Measurements from ENCODE around the gene GPN2. TPM values are rescaled to one million over a fixed set of nuclear protein-coding genes. Genes with fewer than 3 reads are reported as not detected.

Gene GPN2
- polyA plus RNA-seq, 2 of the 4 experiments (the other 2 are of a cell fraction), result 16.9 to 18.1 TPM

DNA sequence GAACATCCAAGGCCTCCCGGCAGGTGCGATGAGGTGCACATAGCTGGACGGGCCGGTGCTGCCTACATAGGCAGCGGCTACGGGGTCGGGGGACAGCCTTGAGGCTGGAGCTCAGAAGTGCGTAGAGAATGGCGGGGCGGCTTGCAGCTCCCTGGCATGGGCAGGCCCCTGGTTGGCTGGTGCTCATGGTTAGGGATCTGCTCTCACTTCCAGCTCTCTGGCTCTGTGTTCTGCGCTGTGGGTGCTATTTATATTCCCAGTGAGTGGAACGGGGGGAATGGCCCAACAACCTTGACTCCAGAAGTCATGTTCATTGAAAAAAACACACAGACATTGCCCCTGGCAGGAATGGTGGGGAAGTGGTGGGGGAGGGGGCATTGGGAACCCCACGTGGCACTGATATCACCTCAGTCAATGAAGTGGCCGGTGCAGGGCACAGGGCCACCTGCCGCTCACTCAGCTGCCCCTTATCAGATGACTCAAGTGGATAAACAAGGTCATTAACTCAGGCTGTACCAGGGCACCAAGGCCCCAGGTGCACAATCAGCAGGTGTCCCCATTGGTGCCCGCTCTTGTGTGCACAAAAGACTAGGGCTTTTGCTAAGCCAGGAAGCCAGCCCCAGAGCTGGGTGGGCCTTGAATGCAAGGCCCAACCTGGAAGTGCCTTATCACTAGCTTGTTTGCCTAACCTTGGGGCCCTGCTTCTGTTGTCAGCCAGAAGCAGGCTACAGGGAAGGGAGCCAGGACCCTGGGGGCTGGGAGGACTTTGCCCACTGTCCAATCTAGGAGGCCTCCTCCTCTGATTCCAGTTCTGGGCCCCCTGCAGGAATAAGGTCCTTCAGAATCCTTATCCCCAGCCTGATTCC is 23.9 kb upstream of the GPN2 start, which contains the start of gene NR0B2:
Gene NR0B2 (minus strand): TSS at position 222 of the 866 bp plus-strand sequence. CDS start 35 bp downstream, at position 187.
- Histone ChIP-seq H3K4me3 (no peak within 1 kb of the TSS), H3K4me1 (peaks cover 22% of the 10 kb centered on the region), H3K4me2 (peak within 1 kb of the TSS; percentile 34), H3K9me3 (no peaks in the 10 kb centered on the region), H3K27ac (peak within 1 kb of the TSS; percentile 45 to 62; a peak in 5 of 6 replicates)
- ChIA-PET CTCF (interaction anchor here (0.8 to 1.1 kb wide), 3 partner anchors 12 to 82 kb away, joined by 3 read pairs; no protein-coding TSS in a partner anchor), POLR2A (no interaction called here)
- no peak for TF ChIP-seq HOXB5 (CRISPR knock-in tag; IDR thresholded peaks at IDR 0.05)
- TF ChIP-seq MYC (IDR thresholded peaks at IDR 0.05; ENCODE audit: borderline replicate concordance, low read length), result no peak
- no peak for TF ChIP-seq CEBPB (IDR thresholded peaks at IDR 0.05)
- no peak for TF ChIP-seq ZC3H11A (IDR thresholded peaks at IDR 0.05)
- TF ChIP-seq CTCF (IDR thresholded peaks at IDR 0.05), result no peak
- no peak for TF ChIP-seq TP53 (CRISPR knock-in tag; IDR thresholded peaks at IDR 0.05)
- no peak for TF ChIP-seq ZFP36 (IDR thresholded peaks at IDR 0.05; ENCODE audit: borderline replicate concordance, partially characterized antibody)
- TF ChIP-seq CHD4 (IDR thresholded peaks at IDR 0.05; ENCODE audit: borderline replicate concordance), result no peak
- TF ChIP-seq HEYL (CRISPR knock-in tag; IDR thresholded peaks at IDR 0.05), result no peak
- TF ChIP-seq ZNF302 (CRISPR knock-in tag; IDR thresholded peaks at IDR 0.05), result no peak
- TF ChIP-seq JUN (IDR thresholded peaks at IDR 0.05), result no peak
- TF ChIP-seq JUNB (IDR thresholded peaks at IDR 0.05), result no peak
- no peak for TF ChIP-seq KDM1A (IDR thresholded peaks at IDR 0.05; ENCODE audit: low read depth)
- no peak for TF ChIP-seq RAD21 (conservative IDR thresholded peaks at IDR 0.05 in 1 of 2, IDR thresholded peaks at IDR 0.05 in 1 of 2)
- no peak for TF ChIP-seq ZSCAN20 (CRISPR knock-in tag; IDR thresholded peaks at IDR 0.05)
- TF ChIP-seq TFCP2L1 (CRISPR knock-in tag; IDR thresholded peaks at IDR 0.05), result no peak
- TF ChIP-seq GATA3 (IDR thresholded peaks at IDR 0.05; ENCODE audit: borderline replicate concordance), result no peak
- TF ChIP-seq, protein P1, sequence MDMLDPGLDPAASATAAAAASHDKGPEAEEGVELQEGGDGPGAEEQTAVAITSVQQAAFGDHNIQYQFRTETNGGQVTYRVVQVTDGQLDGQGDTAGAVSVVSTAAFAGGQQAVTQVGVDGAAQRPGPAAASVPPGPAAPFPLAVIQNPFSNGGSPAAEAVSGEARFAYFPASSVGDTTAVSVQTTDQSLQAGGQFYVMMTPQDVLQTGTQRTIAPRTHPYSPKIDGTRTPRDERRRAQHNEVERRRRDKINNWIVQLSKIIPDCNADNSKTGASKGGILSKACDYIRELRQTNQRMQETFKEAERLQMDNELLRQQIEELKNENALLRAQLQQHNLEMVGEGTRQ (IDR thresholded peaks at IDR 0.05), result no peak
- no peak for TF ChIP-seq CHD2 (IDR thresholded peaks at IDR 0.05; ENCODE audit: low read length, partially characterized antibody)
- no peak for TF ChIP-seq SMC3 (IDR thresholded peaks at IDR 0.05)
- DNase-seq (ENCODE audit: low read depth in 1 of 2, low spot score in 1 of 2) (peak in 1 of 2 experiments; percentile 20), ATAC-seq (peak in 1 of 2 experiments; percentile 53; a peak in 3 of 6 replicates), FAIRE-seq (no peak)
- WGBS (ENCODE audit: missing lambda C conversion rate), result 63% methylated on average over 13 of the region's 16 CpGs

DNA sequence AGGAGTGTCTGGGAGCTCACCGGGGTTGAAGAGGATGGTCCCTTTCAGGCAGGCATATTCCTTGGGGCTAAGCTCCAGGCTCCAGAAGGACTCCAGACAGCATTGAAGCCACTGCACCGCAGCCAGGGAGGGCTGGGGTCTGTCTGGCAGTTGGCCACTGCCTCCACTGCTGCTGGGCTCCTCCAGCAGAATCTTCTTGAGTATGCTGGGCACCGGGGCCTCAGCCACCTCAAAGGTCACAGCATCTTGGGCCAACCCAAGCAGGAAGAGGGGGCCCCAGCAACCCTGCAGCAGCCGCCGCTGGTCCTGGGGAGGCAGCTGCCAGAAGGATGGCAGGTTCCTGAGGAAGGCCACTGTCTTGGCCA is 23.3 kb upstream of the GPN2 start:
- H3K4me3 ChIP-seq, result no peak overlapping the region
- DNase-seq (ENCODE audit: low read depth in 1 of 2, low spot score in 1 of 2) (no peak), FAIRE-seq (no peak), ATAC-seq (no peak)
- H3K27ac ChIP-seq, result peak overlapping the region in 1 of 2 experiments; percentile 62; a peak in 2 of 6 replicates
- ChIA-PET POLR2A (no interaction called here), CTCF (interaction anchor here (0.8 to 0.9 kb wide), 2 partner anchors 35 to 83 kb away, joined by 3 read pairs; no protein-coding TSS in a partner anchor)
- TF ChIP-seq BHLHE40 (IDR thresholded peaks at IDR 0.05; ENCODE audit: low read depth, low read length) (no peak), ZC3H11A (IDR thresholded peaks at IDR 0.05) (no peak), ZFP36 (IDR thresholded peaks at IDR 0.05; ENCODE audit: borderline replicate concordance, partially characterized antibody) (no peak), KDM1A (IDR thresholded peaks at IDR 0.05; ENCODE audit: low read depth) (no peak), MAZ (IDR thresholded peaks at IDR 0.05; ENCODE audit: borderline replicate concordance, low read depth, low read length) (no peak), CBX2 (IDR thresholded peaks at IDR 0.05; ENCODE audit: borderline replicate concordance, low read depth) (no peak), ESRRA (IDR thresholded peaks at IDR 0.05; ENCODE audit: borderline replicate concordance, low read length) (no peak), RCOR1 (IDR thresholded peaks at IDR 0.05; ENCODE audit: low read depth, low read length) (no peak), FOSL2 (IDR thresholded peaks at IDR 0.05) (no peak), FOSL2 (CRISPR knock-in tag; IDR thresholded peaks at IDR 0.05) (no peak), ZNF302 (CRISPR knock-in tag; IDR thresholded peaks at IDR 0.05) (no peak), HOXA7 (CRISPR knock-in tag; IDR thresholded peaks at IDR 0.05) (no peak), EHF (CRISPR knock-in tag; IDR thresholded peaks at IDR 0.05) (no peak), CHD2 (IDR thresholded peaks at IDR 0.05; ENCODE audit: low read length, partially characterized antibody) (no peak), EHMT2 (IDR thresholded peaks at IDR 0.05; ENCODE audit: low read depth) (no peak), ZSCAN20 (CRISPR knock-in tag; IDR thresholded peaks at IDR 0.05) (no peak), EP300 (IDR thresholded peaks at IDR 0.05) (no peak), TP53 (CRISPR knock-in tag; IDR thresholded peaks at IDR 0.05) (no peak)
- TF ChIP-seq, protein P2, sequence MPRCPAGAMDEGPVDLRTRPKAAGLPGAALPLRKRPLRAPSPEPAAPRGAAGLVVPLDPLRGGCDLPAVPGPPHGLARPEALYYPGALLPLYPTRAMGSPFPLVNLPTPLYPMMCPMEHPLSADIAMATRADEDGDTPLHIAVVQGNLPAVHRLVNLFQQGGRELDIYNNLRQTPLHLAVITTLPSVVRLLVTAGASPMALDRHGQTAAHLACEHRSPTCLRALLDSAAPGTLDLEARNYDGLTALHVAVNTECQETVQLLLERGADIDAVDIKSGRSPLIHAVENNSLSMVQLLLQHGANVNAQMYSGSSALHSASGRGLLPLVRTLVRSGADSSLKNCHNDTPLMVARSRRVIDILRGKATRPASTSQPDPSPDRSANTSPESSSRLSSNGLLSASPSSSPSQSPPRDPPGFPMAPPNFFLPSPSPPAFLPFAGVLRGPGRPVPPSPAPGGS (IDR thresholded peaks at IDR 0.05), result no peak
- H3K9me3 ChIP-seq, result no peaks in the 10 kb centered on the region
- peaks cover 22% of the 10 kb centered on the region for H3K4me1 ChIP-seq
- H3K4me2 ChIP-seq, result no peak overlapping the region
- 100% methylated on average over 2 of the region's 5 CpGs for WGBS (ENCODE audit: missing lambda C conversion rate)
